D341Med (cell line): ENCODE data around the gene RAB9A.

ENCODE experiments used
- DNase-seq: peaks from one replicate; pipeline ENCODE4 v3.0.0; 2012; ENCODE audit warnings: low spot score

RAB9A gene

GRCh38 chrX:13747836-13748235 is 58.9 kb downstream of the RAB9A start:
- DNase-seq: no peak

GRCh38 chrX:13748486-13748885 is 59.6 kb downstream of the RAB9A start:
- DNase-seq: no peak

GRCh38 chrX:13750204-13750603 is 61.3 kb downstream of the RAB9A start:
- peak; percentile 39 for DNase-seq

DNA sequence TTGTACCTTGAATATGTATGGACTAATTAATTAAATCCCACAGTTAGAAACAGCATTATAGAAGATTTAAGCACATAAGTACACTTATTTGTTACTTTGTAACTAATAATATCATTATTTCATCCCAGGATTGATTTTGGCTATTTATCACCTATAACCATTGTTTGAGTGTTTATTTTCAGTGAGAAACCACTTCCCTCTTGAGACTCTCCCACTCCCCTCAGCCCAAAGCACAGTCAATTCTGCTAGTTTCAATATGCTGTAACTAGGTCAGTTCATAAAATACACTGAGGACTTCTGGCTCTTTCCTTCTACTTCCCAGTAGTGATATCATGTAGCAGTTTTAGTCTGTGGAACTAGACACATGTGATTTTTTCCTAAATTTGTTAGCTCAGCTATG is 61.9 kb downstream of the RAB9A start:
- DNase-seq: no peak

GRCh38 chrX:13752141-13752540 is 63.2 kb downstream of the RAB9A start:
- no peak for DNase-seq

DNA sequence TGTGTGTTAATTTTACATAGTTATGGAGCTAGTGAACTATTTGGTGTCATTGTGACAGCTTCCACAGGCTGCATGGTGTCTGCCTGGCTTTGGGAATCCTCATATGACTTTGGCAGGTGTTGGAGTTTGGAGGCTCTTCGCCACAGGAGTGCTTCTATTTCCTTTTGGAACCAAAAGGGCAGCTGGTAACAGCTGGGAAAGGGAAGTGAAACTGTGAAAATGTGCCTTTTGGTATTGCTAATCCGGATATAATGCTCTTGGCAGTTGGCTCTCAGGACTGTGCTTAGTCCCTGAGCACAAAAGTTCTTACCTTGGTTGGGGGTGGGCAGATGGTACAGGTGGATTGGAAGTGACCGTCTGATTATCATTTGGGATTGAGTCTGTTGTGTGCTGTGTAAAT is 63.7 kb downstream of the RAB9A start:
- DNase-seq: no peak

- DNase-seq: no peak
These were observed 65.8 kb downstream of the RAB9A start for GRCh38 chrX:13754765-13755164.

DNA sequence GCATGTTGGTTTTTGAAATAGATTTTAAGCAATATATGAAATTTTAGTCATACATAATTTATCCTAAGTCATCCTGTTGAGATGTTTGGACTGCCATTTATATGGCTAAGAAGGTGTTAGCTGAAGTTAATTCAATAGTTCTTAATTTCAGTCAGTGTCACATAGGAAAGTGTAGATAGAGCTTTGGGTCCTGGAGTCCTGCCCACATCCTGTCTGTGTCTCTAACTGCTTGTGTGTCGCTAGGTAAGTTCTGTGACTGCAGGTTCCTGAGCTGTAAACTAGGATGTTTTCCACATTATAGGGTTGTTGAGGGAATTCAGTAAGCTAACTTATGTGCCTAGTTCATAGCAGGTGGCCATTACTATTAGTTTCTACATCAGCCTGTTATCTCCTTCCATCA is 66.3 kb downstream of the RAB9A start:
- no peak for DNase-seq

- DNase-seq: no peak
These were observed 67.5 kb downstream of the RAB9A start for GRCh38 chrX:13756381-13756780.

GRCh38 chrX:13759152-13759718 is 70.3 kb downstream of the RAB9A start:
- no peak for DNase-seq
